Naive B cell (primary cell): ENCODE measurements around the gene APOA5. TPM values are rescaled to one million over a fixed set of nuclear protein-coding genes. Genes with fewer than 3 reads are reported as not detected.
"Not testable (repeated sequence)": the region's sequence is repeated elsewhere in the genome, so short reads cannot be mapped to it uniquely, and the experiment has no call there.

Experiments
- ATAC-seq, 2 donors: fragments of 150-1000 bp; cut with Tn5 transposase; 2 replicates each; pipeline ENCODE4 v1.10.0; 2021; ENCODE audit warnings: low read depth in 2 of 2, mild to moderate bottlenecking in 2 of 2, moderate library complexity in 2 of 2
- DNase-seq: peaks from one replicate; pipeline ENCODE4 v3.0.0; 2022
- H3K27ac Mint-ChIP-seq, 6 donors: one replicate each; pipeline ENCODE4 v1.8.0; 2020 to 2022; ENCODE audit warnings: mild to moderate bottlenecking in 6 of 6, mixed read lengths in 6 of 6, moderate library complexity in 5 of 6, inconsistent platforms in 2 of 6
- H3K27me3 Mint-ChIP-seq, 3 donors: one replicate each; pipeline ENCODE4 v1.8.0; 2021 to 2022; ENCODE audit warnings: mixed read lengths in 3 of 3, mild to moderate bottlenecking in 1 of 3
- H3K36me3 Mint-ChIP-seq, 2 donors: one replicate each; pipeline ENCODE4 v1.8.0; 2020 to 2022; ENCODE audit warnings: mixed read lengths in 2 of 2, inconsistent platforms in 1 of 2, mild to moderate bottlenecking in 1 of 2
- H3K4me1 Mint-ChIP-seq, 3 donors: one replicate each; pipeline ENCODE4 v1.8.0; 2020 to 2022; ENCODE audit warnings: mixed read lengths in 3 of 3, inconsistent platforms in 1 of 3, mild to moderate bottlenecking in 1 of 3, moderate library complexity in 1 of 3
- H3K4me3 Mint-ChIP-seq, 8 donors: one replicate each; pipeline ENCODE4 v1.8.0; 2020 to 2022; ENCODE audit warnings: mild to moderate bottlenecking in 8 of 8, mixed read lengths in 8 of 8, moderate library complexity in 8 of 8, inconsistent platforms in 2 of 8
- H3K9me3 Mint-ChIP-seq, 7 donors: one replicate each; pipeline ENCODE4 v1.8.0; 2020 to 2022; ENCODE audit warnings: mixed read lengths in 7 of 7, mild to moderate bottlenecking in 5 of 7, inconsistent platforms in 2 of 7, moderate library complexity in 1 of 7
- polyA plus RNA-seq, 6 donors: library from polyadenylated mRNA; unstranded; fragments of 300-500 nt; fragmentation: Illumina TruSeq; gene quantifications; one replicate each; pipeline ENCODE4 v1.2.3, GENCODE V29; 2021; ENCODE audit warnings: low read depth in 6 of 6

The APOA5 gene
- polyA plus RNA-seq, 6 donors from 2014 or later = not detected

DNA sequence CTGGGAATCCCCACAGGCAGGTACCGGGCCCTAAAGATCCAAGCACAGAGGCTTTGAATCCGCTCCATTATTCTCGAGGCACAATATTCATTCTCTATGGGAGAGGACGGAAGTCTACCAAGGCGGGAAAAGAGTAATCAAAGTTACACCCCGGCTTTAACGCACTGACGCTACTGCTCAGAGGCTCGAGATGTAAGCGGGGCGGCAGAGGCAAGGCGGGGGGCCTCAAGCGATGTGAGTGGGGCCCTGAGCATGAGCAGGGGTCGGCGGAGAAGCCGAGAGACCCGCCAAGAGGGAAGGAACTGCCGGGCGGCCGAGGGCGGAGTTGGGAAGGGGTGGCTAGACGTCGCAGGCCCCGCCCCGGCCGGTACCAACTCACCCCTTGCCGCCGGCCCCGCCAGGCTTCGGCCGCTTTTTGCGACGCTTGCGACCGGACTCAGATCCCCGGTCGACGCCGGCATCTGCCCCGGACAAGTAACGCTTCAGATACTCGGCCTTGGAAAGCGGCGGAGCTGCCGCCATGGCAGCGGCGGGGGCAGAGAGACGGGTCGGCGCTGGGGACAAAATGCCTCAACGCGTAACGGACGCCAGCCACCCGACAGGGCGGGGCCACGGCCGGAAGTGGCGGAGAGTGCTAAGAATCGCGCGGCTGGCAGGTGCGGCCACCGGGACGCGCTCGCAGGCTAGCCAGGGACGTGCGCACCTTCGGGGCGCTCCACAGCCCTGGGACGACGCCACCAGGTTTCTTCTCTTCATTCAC, 19.1 kb downstream of the APOA5 start, which contains the start of gene BUD13:
TSS of gene BUD13 (minus strand) at position 545 of the 760 bp plus-strand sequence. CDS start at position 522, 23 bp downstream.
- peak within 1 kb of the TSS; percentile 98 to 100 (median 99) for H3K27ac Mint-ChIP-seq
- no peaks in the 10 kb centered on the region for H3K27me3 Mint-ChIP-seq
- H3K4me1 Mint-ChIP-seq = peaks cover 26 to 36% (median 32%) of the 10 kb centered on the region in 3 donors
- no peaks in the 10 kb centered on the region for H3K9me3 Mint-ChIP-seq
- H3K36me3 Mint-ChIP-seq = peaks cover 0 to 8% of the 10 kb centered on the region in 2 donors
- ATAC-seq (peak; percentile 90 to 92), DNase-seq (peak; percentile 95)
- peak within 1 kb of the TSS; percentile 94 to 100 (median 99) for H3K4me3 Mint-ChIP-seq

GRCh38 chr11:116771935-116772334, 19.7 kb downstream of the APOA5 start:
- Mint-ChIP-seq H3K36me3 (peaks cover 0 to 6% of the 10 kb centered on the region in 2 donors), H3K27me3 (no peaks in the 10 kb centered on the region), H3K4me1 (peaks cover 26 to 36% (median 32%) of the 10 kb centered on the region in 3 donors), H3K4me3 (peak overlapping the region; percentile 94 to 100 (median 99)), H3K9me3 (no peaks in the 10 kb centered on the region), H3K27ac (peak overlapping the region in 4 of 6 donors; percentile 98 to 100 (median 99))
- no peak for DNase-seq
- ATAC-seq = no peak

DNA sequence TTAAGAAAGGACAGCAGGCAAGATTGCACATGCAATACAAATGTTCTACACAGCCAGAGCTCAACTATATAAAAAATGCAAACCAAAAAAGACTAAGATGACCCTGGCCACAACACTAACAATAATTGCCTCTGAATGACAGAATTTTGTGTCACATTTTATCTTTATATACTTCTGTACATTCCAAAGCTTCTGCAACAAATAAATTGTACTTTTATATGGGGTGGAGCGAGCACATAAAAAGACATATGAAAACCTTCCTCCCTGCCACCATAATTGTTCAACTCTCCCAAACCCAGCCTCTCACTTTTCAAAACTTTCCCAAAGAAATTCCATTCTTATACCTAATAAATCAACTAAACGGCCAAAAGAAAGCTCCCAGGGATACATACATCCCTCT, 29.5 kb downstream of the APOA5 start:
- no peak for DNase-seq
- no peaks in the 10 kb centered on the region for H3K9me3 Mint-ChIP-seq
- H3K36me3 Mint-ChIP-seq = peaks cover 12 to 35% of the 10 kb centered on the region in 2 donors
- no peak for ATAC-seq
- H3K4me3 Mint-ChIP-seq = no peak overlapping the region
- H3K27ac Mint-ChIP-seq = no peak overlapping the region
- no peaks in the 10 kb centered on the region for H3K4me1 Mint-ChIP-seq
- no peaks in the 10 kb centered on the region for H3K27me3 Mint-ChIP-seq

DNA sequence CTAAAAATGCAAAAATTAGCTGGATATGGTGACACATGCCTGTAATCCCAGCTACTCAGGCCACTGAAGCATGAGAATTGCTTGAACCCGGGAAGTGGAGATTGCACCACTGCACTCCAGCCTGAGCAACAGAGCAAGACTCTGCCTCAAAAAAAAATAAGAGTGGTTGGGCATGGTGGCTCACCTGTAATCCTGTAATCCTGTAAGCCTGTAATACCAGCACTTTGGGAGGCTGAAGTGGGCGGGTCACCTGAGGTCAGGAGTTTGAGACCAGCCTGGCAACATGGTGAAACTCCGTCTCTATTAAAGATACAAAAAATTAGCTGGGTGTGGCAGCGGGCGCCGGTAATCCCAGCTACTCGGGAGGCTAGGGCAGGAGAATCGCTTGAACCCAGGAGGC, 35.6 kb downstream of the APOA5 start:
- not testable (repeated sequence) for H3K9me3 Mint-ChIP-seq, H3K27ac Mint-ChIP-seq, DNase-seq, ATAC-seq, H3K4me1 Mint-ChIP-seq, H3K27me3 Mint-ChIP-seq
- Mint-ChIP-seq H3K36me3 (peaks cover 19 to 38% of the 10 kb centered on the region in 2 donors), H3K4me3 (peak overlapping the region in 1 of 8 donors; percentile 9)

DNA sequence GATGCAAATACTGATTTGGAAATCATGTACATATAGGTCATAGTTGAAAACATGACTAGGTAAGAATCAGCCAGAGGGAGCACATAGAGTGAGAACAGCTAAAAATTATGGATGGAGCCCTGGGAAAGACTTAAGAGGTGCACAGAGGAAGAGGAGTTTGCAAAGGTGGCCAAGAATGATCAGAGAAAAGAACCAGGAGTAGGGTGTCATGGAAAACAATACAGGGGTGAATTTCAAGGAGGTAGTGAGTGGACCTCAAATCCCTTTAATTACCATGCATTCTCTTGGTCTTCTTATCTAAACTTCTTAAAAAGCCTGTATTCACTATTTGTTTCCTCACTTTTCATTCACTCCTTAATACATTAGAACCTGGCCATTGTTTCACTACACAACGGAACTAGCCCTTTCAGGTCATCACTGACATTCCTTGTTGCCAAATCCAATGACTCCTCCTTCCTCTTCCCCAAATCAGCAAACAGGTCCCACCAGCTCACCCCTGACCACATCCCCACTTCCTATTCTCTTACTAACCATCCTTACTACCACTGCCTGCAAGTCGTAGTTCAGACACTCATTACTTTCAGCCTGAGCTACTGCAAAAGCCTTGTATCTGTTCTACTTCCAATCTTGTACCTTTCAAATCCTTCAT, 41.5 kb downstream of the APOA5 start:
- ATAC-seq = no peak
- Mint-ChIP-seq H3K4me1 (no peaks in the 10 kb centered on the region), H3K27ac (no peak overlapping the region), H3K27me3 (no peaks in the 10 kb centered on the region), H3K9me3 (no peaks in the 10 kb centered on the region), H3K4me3 (no peak overlapping the region), H3K36me3 (peaks cover 8 to 23% of the 10 kb centered on the region in 2 donors)
- no peak for DNase-seq

DNA sequence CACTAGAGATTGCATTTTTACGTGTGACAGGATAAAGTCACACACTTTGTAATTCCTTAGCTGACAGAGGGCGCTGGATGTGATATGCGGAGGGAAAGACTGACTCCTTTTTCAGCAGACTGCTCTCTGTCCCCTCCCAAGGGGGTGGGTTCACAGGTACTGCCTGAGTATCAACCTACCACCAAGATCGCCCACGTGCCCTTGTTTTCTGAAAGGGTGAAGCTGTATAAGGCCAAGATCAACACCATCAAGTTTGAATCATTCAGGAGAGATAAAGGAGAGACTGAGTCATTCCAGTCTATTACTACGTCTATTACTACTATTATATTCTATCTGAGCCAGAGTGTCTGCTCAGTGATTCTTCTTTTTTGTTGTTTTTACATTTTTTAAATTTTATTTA, 49.6 kb downstream of the APOA5 start:
- ATAC-seq (no peak), DNase-seq (no peak)
- no peak overlapping the region for H3K4me3 Mint-ChIP-seq
- peak overlapping the region in 1 of 6 donors; percentile 43 for H3K27ac Mint-ChIP-seq
- H3K27me3 Mint-ChIP-seq = no peaks in the 10 kb centered on the region
- peaks cover 0 to 5% of the 10 kb centered on the region in 2 donors for H3K36me3 Mint-ChIP-seq
- no peaks in the 10 kb centered on the region for H3K4me1 Mint-ChIP-seq
- no peaks in the 10 kb centered on the region for H3K9me3 Mint-ChIP-seq

DNA sequence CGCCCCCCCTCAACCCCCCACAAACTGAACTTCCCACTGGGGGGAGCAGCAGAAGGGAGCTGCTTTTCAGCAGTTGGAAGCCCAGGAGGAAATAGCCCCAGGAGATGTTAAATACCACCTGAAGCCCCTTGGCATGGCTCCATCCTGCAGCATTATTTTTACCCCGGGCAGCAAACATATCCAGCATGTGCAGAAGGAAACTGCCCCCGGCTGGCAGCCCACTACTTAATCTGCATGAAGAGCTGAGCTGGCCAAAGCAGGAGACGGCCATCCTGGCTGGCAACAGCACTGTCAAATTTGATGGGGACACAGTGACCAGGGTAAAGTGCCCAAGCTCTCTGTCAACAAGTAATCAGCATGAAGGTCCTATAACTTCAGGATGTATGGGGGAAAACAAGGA, 50.9 kb downstream of the APOA5 start:
- no peaks in the 10 kb centered on the region for H3K36me3 Mint-ChIP-seq
- H3K4me3 Mint-ChIP-seq = no peak overlapping the region
- no peaks in the 10 kb centered on the region for H3K9me3 Mint-ChIP-seq
- no peaks in the 10 kb centered on the region for H3K27me3 Mint-ChIP-seq
- DNase-seq (no peak), ATAC-seq (no peak)
- H3K4me1 Mint-ChIP-seq = no peaks in the 10 kb centered on the region
- peak overlapping the region in 1 of 6 donors; percentile 59 for H3K27ac Mint-ChIP-seq

Other genes starting within 250 kb of the APOA5 start
- gene BUD13, start 18.9 kb downstream of the APOA5 start, polyA plus RNA-seq = 10 to 100 TPM in 4 of 6 donors, 1 to 10 TPM in 2; 5.0 to 17.7 (median 13.6) TPM
- 10 to 100 TPM; 36.9 to 51.1 (median 45.0) TPM for gene ZPR1, start 3.9 kb downstream of the APOA5 start, polyA plus RNA-seq
- gene APOA4, start 31.4 kb upstream of the APOA5 start, polyA plus RNA-seq = not detected
- not detected for gene APOC3, start 38.0 kb upstream of the APOA5 start, polyA plus RNA-seq
- gene APOA1, start 45.7 kb upstream of the APOA5 start, polyA plus RNA-seq = under 1 TPM in 3 of 6 donors, not detected in 3; 0.37 to 0.62 (median 0.45) TPM